Activated T-helper 1 cell treated with anti-CD3 and anti-CD28 coated beads, Interleukin-2, amount 50 U/mL, for 16 hours (primary cell): ENCODE results near the gene S100A14.

Experiments used
- DNase-seq, 2 donors: peaks; one replicate each; pipeline ENCODE4 v3.0.0-alpha.2; 2020; ENCODE audit warnings: low read depth in 1 of 2, low spot score in 1 of 2

The S100A14 gene

DNA sequence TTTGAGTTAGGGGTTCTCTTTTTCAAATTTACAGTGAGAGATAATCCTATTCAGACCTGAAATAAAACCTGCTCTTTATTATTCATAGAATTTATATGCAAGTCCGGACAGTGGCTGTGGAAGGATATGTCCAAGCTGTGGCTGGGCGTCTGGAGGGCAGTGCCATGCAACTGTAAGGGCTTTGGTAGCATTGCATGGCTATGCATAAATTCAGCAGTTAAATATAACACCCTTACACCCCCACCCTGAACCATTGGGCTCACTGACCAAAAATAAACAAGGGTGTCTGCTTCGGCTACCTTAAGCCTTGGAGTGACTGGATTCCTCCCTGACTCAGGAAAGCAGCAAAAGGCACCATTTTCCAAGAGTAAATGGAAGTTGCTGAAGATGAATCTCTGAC is 23.2 kb upstream of the S100A14 start:
- no peak for DNase-seq

GRCh38 chr1:153638261-153638660 is 22.1 kb upstream of the S100A14 start:
- DNase-seq: no peak

- no peak for DNase-seq
These were observed 20.2 kb upstream of the S100A14 start for GRCh38 chr1:153636312-153636711.

DNA sequence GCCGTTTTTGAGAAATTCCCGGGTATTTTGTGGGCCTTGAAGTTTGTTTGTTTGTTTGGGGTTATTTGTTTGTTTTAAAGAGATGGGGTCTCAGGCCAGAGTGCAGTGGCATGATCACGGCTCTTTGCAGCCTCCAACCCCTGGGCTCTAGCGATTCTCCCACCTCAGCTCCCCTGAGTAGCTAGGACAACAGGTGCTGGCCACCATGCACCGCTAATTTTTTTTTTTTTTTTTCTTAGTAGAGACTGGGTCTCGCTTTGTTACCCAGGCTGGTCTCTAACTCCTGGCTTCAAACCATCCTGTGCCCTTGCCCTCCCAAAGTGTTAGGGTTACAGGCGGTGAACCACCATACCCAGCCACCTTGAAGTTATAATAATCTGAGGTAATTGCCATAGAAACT is 19.7 kb upstream of the S100A14 start:
- no peak for DNase-seq

- DNase-seq: peak; percentile 90 to 92
These were observed 17.9 kb upstream of the S100A14 start, which contains the start of gene CHTOP for GRCh38 chr1:153633754-153634665. Gene CHTOP, plus strand, starts transcription at chr1:153634066. Its CDS starts 2,523 bp downstream, at chr1:153636589.

GRCh38 chr1:153633161-153633753 is 17.1 kb upstream of the S100A14 start:
- DNase-seq: no peak

- DNase-seq: no peak
These were observed 15.2 kb upstream of the S100A14 start for GRCh38 chr1:153631047-153632022.

DNA sequence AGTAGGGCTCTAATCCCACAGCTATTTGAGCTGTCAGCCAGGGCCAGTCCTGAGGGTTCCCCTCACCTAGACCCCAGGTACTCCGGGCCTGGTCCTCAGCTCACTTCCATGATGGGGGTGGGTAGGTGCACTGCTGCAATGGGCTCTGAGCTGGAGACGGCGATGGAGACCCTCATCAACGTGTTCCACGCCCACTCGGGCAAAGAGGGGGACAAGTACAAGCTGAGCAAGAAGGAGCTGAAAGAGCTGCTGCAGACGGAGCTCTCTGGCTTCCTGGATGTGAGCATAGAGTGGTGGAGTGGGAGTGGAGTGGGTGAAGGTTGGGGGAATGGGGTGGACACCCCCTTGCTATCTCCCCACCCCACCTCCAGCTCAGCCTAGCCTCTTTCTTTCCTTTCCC is 14.3 kb upstream of the S100A14 start:
- DNase-seq: no peak

GRCh38 chr1:153629971-153630370 is 13.8 kb upstream of the S100A14 start:
- no peak for DNase-seq

- no peak for DNase-seq
These were observed 13.2 kb upstream of the S100A14 start for GRCh38 chr1:153629343-153629665.

DNA sequence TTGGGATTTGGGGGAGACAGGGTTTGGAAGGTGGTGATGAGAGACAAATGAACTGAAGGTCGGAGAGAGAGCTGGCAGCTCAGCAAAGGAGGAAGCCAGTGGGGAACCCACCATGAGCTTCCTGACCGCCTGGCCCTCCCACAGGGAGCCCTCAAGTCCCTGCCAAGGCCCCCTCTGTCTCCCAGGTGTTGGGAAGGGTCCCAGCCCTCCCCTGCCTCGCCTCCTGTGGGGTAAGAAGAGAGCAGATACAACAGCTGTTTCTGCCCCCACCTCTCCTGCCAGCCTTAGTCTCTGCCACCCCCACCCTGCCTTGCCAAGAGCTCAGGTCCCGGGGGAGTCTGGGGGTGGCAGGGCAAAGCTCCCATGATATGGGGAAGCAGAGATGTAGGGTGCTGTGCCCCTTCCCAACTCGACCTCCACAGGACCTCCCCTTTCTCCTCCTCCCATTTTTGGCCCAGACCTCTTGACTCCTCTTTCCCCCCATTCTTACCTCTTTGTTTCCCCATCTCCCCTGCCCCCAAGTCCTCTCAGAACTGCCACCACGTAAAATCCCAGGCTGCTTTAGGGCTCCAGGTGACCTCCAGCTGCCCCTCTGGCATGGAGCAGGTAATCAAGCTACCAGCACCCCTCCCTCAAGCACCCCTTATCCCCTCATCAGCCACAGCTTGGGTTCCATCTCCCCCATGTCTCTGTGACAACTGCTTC is 12.7 kb upstream of the S100A14 start:
- DNase-seq: no peak

GRCh38 chr1:153627715-153628626 is 11.8 kb upstream of the S100A14 start, which contains the start of gene S100A1:
Gene S100A1, plus strand, starts transcription at chr1:153628434. Its CDS starts 2,088 bp downstream, at chr1:153630522.
- no peak for DNase-seq

DNA sequence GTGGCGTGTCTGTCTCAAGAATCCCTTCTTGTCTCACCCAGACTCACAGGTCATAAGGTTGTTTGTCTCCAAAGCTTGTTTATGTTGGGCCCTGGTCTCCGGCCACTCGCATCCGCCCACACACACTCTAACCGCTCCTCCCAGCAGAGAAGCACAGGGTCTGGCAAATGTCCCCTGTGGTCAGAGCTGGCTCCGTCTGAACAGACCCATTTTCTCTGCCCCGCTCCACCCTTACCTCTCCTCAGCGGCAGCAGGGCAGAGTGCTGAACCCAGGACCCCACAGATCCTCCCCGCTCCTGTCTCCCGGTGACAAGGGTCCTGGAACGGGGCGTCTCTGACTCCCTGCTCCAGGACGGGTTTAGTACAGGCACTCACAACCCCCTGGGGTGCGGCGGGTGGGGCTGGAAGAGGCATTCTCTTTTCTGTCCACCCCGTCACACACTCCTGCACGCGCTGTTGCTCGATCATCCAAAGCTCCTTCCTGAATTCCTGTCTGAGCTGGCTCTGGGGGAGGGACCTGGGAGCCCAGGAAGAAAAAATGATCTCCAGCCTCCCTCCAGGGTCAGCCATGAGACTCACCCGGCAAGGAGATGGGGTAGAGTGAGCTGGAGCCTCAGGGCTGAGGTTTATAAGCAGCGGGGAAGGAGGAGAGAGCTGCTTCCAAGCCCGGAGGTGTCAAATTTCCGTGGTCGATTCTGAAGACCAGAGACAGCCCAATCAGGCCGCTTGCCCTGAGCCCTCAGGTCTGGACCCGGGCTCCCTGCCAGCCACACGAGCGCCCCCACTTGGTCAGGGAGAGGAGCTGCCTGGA is 11.0 kb upstream of the S100A14 start, which contains the start of gene S100A13:
Gene S100A13, minus strand, starts transcription at position 602 of the 811 bp plus-strand sequence. CDS start 1,033 bp downstream, outside the sequence.
- no peak for DNase-seq

DNA sequence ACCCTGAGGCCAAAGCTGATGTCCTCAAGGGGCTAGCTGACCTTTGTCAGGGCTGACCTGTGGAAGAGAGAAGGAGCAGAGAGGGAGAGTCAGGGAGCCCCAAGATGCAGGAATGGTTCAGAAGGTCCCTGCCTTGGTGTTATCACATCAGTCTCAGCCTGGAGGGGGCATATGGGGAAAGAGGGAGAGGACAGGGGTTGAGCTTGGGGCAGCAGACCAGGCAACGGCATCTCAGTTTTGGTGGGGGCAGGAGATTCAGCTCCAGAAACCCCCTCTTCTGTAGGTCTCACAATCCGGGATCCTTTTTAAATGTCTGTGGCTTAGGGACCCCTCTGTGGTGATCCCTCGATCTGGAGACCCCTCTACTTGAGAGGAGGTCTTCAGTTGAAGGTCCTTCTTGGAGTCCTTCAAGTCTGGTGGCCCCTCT is 10.4 kb upstream of the S100A14 start:
- no peak for DNase-seq

DNA sequence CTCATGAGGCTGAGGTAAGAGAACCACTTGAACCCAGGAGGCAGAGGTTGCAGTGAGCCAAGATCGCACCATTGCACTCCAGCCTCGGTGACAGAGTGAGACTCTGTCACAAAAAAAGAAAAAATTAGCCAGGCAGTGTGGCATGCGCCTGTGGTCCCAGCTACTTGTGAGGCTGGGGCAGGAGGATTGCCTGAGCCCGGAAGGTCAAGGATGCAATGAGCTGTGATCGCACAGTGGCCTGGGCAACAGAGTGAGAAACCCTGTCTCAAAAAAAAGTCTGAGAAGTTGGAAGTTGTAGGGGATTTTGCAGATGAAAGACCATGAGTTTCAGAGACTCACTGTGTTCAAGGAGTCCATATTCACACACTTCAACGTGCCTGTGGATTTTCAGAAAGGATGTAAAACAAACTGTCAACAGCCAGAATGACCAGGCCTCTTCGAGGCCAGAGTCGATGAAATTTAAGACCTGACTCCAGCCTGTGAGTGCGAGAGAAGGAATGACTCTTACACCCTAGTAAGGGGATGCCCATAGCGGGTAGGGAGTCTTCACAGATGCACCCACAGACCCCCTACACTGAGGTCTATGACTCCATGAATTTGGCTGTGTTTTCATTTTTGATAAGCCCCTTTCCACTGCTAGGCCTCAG is 9.0 kb upstream of the S100A14 start:
- DNase-seq: no peak

DNA sequence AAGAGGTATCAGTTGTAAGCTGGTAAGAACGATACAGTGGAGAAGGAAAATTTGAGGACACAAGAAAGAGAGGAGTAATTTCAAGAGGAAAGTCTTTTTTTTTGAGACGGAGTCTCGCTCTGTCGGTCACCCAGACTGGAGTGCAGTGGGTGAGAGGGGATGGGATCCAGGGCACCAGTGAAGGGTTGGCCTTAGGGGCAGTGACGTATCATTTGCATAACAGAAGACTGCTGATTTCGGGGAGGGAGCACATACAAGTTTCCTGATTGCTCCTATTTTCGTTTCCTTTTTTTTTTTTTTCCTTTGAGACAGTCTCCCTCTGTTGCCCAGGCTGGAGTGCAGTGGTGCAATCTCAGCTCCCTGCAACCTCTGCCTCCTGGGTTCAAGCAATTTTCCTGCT is 7.0 kb upstream of the S100A14 start:
- no peak for DNase-seq

- DNase-seq: no peak
These were observed 3.0 kb upstream of the S100A14 start for GRCh38 chr1:153619171-153619570.

GRCh38 chr1:153617663-153618062 is 1.5 kb upstream of the S100A14 start:
- peak; percentile 31 to 53 for DNase-seq
